ENCODE results near the gene PTPRO. TPM values are rescaled to one million over a fixed set of nuclear protein-coding genes. Genes with fewer than 3 reads are reported as not detected.
A peak's percentile ranks its signal among the peaks of the same experiment; 100 is the strongest.

The PTPRO gene
- total RNA-seq, 1 experiment from 2014 or later, result 0.72 TPM

DNA sequence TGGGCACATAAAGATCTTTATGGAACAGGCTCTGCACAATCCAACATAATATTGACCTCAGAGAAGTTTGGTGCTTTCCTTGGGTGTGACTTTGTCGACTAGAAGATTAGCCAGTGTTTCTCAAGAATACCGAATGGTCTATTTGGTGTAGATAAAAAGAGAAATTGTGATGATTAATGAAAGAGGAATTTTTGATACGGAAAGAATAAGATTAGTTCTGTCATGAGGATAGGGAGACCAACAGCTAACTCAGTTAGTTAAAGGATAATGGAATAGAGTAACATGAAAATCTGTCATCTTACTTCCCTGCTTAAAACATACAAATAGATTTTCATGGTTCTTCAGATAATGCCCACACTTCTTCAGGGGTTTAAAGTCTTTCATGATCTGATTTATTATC is 24.2 kb downstream of the PTPRO start:
- no peak for DNase-seq (ENCODE audit: low read depth)

DNA sequence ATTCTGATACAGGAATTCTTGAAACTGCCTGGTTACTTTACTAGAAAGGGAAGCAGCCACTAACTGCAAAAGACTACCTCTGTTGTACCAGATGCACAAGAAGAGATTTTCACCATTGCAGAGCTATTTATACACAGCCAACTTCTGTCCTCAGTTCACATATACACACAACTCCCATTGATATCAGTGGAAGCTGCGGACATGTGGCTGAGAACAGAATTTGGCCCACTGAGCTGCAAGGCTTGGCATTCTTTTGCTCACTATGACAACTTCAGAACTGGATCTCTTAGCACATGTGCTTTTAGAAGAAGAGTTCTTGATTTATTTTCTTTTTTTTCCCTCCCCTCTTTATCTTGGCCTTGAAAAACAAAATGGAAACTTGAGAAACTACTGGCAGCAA is 28.3 kb downstream of the PTPRO start:
- DNase-seq (ENCODE audit: low read depth), result no peak

DNA sequence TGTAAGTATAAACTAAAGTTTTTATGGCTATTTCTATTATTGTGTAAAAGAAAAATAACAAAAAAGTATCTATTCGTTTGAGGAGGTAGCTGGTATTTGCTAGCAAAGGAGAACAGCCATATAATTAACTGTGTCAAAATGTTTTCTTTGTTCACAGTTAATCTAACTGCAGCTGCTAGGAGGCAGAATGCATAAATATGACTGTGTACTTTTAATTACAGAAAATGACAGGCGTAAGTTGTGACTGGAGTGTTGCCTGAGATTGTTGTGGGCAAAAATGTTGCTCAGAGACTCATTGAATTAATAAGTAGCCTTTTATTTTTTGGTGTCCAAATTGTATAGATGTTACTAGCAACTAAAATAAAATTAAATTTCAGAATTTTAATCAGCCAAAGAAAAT is 33.5 kb downstream of the PTPRO start:
- no peak for DNase-seq (ENCODE audit: low read depth)

DNA sequence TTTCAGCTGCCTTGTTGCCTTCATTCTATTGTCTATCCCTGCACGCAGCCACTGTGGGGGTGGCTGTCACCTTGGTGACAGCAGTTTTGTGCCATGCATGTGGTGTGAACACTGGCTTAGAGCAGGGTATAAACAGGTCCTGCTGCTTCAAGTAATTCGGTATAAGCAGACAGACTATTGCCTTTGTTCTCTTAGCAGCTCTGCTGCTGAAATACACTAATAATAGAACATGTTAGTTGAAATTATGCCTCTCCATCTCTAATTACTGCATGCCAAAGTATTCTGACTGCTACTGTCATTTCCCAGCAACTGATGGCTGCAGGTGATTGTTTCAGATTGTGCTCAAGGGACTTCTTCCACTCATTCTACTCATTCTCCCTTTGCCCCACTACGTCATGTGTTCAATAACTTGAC is 34.6 kb downstream of the PTPRO start:
- DNase-seq (ENCODE audit: low read depth), result no peak

DNA sequence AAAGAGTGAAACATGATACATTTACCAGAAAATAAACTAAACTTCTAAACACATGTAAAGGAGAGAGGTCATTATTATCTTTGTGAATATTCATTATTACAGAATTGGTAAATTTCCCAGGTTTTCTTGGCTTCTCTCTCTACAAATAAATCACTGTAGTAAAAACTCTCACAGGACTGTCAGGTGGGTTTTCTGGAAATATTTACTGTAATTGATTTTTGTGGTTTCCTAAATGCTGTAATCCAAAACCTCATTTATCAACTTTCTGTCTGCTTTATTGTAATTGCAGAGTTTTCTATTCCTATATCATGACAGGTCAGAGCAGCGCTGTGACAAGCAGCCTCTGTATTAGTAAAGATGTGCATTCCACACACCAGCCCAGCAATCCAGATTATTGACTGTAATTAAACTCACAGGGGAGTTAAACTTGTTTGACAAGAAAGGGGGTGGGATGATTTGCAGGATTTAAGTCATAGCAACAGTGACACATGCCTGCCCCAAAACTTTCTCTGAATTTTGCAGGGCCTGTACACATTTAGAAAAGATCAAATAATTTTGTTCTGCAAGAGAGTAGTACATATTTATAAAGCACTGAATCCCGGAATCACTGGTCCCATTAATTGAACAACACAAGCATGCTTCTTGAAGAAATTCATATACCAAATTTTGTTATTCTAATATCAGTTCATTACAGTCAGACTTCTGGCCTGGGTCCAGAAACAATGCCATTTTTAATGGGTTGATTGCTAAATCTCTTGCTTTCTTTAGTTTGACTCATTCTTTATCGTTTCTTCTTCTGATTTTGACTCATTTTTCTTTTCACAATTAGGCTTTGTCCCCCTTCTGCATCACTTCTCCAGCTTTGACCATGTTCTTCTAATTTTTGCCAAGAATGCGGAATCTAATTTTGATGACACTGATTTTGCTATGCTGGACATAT is 42.2 kb downstream of the PTPRO start:
- peak; percentile 4 for DNase-seq (ENCODE audit: low read depth)

DNA sequence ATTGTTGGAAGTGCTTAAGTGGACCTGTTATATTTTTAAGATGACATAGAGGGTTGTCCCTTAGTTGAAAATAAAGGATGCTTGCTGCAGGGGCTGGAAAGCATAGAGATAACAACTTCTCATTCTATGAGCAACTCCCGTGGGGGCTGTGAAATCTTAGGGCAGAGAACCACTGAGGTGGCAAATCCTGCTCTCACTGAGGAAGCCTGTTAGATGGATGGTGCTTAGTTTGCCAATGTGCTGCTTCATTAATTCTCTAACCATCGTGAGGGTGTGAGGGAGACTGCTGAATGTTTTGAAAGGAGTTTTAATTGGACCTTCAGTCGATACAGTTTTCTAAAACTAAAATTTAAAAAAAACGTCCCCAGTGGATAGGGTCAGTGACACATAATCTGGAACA is 46.5 kb downstream of the PTPRO start:
- DNase-seq (ENCODE audit: low read depth), result no peak

DNA sequence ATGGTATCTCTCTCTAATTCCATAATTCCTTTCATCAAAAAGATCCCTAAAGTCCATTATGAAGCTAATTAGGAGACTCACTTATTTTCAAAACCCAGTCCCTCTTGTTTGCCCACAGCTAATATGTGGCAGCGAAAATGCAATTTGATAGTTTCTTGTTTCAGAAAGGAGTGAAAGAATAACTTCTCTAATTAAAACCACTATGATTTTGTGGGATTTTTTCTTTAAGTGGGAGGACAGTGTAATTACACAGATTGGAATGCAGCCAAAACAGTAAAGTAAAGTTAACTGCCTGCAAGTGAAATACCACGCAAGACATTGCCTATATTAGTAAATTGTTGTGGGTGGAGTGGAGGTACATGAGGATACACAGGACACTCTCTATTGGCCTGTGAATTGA is 50.0 kb downstream of the PTPRO start:
- DNase-seq (ENCODE audit: low read depth), result no peak

DNA sequence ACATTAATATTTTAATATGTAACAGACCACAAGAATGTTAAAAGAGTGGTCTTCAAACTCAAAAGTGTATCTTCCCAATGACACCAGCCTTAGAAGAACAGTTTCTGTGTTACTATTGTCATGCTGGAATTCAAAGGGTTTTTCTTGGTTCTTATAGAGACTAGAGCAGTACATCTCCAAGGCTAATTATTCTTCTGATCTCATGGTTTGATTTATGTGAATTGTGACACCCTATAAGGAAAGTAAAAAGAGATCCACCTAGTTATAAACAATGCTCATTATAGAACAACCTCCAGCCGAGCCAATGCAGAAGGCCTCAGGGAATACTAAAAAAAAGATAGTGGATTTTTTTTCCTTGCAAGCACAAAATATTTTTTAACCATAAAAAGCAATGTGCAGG is 65.5 kb downstream of the PTPRO start:
- no peak for DNase-seq (ENCODE audit: low read depth)

DNA sequence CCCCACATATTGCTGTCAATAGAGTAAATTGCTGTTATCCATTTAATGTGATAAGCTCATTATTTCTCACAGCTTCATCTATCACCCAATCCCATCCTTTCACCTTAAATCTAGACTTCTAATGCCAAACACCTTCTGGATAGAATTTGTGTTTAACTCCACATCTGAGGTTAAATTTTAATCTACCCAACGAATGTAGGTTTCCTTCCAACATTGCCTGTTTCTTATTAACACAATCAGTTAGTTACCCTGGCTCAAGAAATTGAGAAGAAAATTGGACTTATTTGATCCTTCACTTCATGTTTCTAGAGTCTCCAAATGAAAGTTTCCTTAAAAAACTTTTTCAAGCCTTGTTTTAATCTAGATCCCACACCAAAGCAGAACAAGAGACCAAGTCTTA is 67.3 kb downstream of the PTPRO start:
- no peak for DNase-seq (ENCODE audit: low read depth)

DNA sequence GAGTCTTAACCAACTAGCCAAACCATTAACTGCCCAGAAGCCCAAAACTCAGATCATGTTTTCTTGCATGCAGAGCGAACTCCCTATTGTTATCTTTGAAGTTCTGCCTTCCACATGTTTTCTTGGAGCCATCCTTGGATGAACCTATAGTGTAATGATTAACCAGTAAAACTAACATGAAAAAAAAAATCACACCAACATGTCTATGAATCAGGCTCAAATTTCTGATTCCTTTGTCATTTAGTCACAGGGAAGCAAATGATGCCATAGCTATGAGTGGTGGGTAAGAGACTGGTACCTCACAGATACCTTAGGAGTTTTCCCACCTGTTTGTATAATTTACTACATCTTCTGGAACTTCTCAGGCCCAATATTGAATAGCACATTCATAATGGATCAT is 70.7 kb downstream of the PTPRO start:
- DNase-seq (ENCODE audit: low read depth), result no peak

DNA sequence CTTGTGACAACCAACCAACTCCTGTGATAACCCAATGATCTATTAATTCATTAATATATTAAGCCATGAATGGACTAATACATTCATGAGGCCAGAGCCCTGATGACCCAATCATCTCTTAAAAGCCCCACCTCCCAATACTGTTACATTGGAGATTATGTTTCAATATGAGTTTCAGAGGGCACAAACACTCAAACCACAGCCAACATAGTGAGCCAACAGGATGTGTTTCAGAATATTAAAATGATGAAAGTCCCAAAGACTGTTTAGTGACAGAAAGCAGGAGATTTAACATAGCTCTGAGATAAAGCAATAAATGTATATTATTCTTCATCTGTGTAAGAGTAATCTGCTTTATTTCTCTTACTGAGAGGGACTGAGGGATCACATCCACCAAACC is 71.7 kb downstream of the PTPRO start:
- DNase-seq (ENCODE audit: low read depth), result no peak

DNA sequence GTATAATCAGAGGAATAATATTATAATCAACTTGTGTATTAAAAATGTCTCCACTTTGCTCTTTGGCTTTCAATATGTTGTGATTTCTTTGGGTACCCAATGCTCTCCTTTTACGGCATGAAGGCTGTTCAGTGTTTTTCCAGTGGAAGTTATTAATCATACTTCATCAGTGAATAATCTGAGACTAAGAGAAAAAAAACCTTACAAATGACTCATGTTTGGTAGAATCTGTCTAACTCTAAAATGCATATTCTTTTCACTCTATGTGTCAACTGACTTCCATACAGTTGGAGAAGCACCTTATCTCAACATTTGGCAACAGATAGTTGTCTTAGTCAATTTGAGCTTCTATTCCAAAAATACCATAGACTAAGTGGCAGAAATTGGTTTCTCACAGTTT is 82.2 kb downstream of the PTPRO start:
- peak; percentile 21 for DNase-seq (ENCODE audit: low read depth)

DNA sequence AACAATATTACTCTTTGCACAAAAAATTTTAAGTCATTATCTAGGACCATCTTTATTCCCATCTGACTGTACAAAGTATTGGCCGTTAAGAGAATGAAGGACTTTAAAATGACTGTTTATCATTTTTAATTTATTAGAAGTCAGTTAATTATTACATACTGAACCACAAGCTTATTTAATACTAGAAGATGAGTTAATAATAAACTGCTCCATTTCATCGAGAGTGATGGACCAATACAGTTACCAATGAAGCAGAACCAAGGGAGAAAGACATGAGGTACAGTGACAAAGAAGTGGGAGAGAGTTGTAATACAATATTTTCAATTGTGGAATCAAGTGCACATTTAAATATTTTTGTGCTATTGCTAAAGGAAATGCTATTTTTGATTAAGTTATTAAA is 83.3 kb downstream of the PTPRO start:
- no peak for DNase-seq (ENCODE audit: low read depth)

DNA sequence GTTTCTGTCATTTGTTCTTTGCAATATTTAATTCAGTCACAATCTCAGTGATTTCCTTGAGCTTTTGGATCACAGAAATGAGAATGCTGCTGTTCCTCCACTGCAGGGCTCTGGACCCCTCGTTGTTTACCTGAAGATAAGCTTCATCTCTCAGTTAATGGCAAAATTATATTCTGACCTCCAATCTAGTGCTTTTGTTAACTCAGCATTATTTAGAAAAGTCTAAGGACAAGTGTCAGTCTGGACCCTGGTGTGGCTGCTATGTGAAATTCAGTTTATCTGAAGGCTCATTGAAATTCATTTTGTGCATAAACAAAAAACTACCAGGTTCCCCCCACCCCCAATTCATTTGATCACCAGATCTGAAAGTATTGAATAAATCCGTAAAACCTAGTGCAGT is 84.7 kb downstream of the PTPRO start:
- no peak for DNase-seq (ENCODE audit: low read depth)

DNA sequence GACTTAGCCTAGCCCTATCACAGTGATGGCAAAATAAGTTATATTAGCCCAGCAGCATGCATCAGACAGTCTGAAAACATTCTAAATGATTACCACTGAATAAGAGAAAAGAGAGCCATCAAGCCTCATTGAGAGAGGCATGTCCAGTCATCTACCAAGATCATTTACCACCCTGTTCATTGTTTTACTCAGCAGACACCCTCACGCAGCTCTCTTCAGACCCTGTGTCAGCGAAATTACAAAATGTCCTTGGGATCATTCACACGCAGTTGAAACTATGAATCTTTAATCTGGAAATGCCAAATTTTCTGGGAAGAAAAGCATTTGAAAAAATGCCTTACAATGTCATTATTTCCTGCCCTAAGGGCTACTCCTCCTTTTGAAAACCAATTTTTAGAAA is 89.5 kb downstream of the PTPRO start:
- DNase-seq (ENCODE audit: low read depth), result no peak

DNA sequence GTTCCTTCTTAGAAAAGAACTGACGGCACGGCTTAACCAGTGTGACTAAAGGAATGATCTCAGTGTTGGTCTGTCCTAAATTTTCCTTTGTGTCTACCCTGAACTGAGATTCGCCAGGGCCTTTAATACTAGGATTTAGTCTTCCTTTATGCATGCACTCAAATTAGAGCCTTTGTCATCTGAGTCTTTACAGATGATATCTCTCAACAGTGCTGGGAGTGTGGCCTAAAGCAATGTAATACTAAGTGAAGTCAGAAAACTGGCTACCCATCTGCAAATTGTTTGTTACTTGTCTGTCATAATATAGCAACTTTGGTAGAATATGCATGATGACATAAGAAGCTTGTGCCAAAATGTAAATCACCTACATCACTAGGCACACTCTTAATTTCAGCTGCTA is 95.4 kb downstream of the PTPRO start:
- no peak for DNase-seq (ENCODE audit: low read depth)

DNA sequence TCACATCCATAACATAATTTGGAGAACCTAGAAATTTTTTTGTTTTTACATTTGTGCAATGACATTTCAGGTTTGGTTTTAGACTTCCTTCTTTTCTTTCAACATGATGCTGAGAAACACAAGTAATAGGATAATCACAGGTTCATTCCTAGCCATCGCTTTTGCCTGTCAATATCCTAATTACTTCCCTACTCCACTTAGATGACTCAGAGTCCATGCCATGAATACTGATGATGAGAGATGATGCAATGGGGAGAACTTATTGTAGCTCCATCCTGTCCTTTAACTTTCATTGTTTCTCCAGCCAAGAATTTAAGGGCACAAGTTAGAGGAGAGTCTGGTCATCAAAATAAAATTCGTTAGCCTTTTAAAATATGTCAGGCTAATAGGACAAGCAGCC is 101.3 kb downstream of the PTPRO start:
- DNase-seq (ENCODE audit: low read depth), result peak; percentile 13

DNA sequence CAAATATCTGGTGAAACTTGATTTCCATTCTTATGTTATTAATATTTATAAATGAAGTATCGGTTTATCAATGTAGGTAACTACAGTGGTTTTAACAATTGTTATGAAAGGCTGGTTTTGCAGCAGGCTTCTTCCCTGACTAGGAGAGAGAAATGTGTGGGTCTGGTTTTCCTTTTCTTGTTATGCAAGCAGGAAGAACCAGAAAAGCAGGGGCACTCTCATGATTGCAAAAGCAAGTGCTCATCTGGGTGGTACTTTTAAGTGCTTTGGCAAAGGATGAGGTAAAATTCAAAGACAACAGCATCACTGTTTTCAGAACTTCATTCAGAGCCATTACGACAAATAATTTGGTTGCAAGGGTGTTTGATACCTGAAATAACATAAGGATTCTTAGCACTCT is 105.6 kb downstream of the PTPRO start:
- no peak for DNase-seq (ENCODE audit: low read depth)

DNA sequence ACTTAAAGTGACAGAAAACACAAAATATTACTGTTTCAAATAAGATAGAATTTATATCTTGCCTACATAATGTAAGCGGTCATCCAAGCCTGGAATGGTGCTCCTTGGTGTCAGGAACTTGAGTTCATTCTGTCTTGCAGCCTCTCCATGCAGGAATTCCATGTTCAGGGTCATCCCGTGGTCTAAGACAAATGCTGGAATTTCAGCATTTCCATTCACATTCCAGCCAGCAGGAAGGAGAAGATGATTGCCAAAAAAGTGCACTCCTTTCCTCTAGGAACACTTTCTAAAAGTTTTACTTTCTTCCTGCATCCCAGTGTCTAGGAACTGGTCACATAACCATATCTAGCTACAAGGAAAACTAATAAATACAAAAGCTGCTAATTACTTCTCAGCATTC is 106.3 kb downstream of the PTPRO start:
- no peak for DNase-seq (ENCODE audit: low read depth)

DNA sequence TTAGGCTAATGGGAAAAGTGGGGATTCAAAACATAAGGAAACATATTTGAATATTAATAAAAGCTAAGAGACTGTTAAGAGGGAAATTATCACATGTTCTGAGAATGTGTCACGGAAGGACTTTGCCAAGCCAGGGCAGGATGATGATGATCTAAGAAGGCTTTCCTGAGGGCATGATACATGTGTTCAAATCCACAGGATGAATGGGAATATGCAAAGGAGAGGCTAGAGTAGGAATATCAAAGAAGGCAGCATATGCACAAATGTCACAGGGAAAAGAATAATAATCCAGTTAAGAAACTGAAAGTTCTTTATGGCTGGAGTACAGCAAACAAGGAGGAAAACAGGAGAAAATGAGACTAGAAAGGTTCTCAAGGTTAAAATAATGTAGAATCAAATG is 107.0 kb downstream of the PTPRO start:
- no peak for DNase-seq (ENCODE audit: low read depth)

DNA sequence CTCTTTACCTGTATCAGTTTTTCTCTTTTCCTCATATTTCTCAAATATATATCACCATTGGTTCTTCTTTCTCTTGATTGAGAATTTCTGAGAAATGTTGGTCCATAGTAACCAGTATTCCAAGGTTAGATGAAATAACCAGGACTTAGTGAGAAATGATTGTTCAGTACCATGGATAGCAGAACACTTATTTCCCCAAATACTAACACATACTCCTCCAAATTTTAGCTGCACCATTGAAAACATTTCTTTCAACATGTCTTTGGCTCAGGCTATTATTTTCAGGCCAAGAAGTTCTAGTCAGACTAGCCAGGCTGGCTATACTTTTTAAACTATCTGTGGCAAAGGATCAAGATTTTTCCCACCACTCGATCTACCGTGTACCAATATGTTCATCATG is 113.3 kb downstream of the PTPRO start:
- no peak for DNase-seq (ENCODE audit: low read depth)

DNA sequence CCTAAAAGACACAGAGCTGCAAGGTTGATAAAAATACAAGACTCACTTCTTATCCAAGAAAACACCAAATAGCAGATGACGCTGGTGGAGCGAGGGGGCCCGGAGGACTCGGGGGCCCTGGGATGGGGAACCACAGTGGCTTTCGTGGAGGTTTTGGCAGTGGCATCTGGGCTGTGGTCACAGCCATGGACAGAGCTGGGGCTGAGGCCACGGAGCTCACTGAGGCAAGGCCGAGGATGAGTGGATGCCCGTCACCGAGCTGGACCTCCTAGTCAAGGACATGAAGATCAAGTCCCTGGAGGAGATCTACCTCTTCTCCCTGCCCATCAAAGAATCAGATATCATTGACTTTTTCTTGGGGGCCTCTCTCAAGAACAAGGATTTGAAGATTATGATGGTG is 117.2 kb downstream of the PTPRO start:
- DNase-seq (ENCODE audit: low read depth), result no peak

DNA sequence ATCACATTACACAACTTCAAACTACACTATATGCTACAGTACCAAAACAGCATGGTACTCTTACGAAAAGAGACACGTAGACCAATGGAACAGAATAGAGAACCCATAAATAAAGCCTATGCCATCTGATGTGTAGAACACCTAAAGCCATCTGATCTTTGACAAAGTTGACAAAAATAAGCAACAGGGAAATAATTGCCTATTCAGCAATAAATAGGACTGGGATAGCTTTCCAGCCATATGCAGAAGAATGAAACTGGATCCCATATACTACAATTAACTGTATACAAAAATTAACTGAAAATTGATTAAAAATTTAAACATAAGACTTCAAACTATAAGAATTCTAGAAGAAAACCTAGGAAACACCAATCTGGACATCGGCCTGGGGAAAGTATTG is 120.7 kb downstream of the PTPRO start:
- no peak for DNase-seq (ENCODE audit: low read depth)

DNA sequence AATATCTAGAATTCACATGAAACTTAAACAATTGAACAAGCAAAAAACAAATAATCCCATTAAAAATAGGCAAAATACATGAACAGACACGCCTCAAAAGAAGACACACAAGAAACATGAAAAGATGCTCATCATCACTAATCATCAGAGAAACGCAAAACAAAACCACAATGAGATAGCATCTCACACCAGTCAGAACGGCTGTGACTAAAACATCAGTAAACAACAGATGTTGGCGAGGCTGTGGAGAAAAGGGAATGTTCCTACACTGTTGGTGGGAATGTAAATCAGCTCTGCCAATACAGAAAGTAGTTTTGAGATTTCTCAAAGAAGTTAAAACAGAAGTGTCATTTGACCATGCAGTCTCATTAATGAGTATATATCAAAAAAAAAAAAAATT is 121.3 kb downstream of the PTPRO start:
- peak; percentile 4 for DNase-seq (ENCODE audit: low read depth)

Measured in RPMI7951 (cell line).